Large intestine (tissue), 3 donors: ENCODE results near the gene SERPINI1. TPM values are rescaled to one million over a fixed set of nuclear protein-coding genes. Genes with fewer than 3 reads are reported as not detected.

Experiments
- DNase-seq, 2 donors: peaks; one replicate each; pipeline versions ENCODE4 v3.0.0 to v3.0.0-alpha.2; 2013
- H3K27ac ChIP-seq: one replicate; pipeline ENCODE4 v1.5.1; 2013; ENCODE audit warnings: low read length
- H3K27me3 ChIP-seq: 2 replicates; pipeline ENCODE4 v1.6.1; 2013; ENCODE audit warnings: low read length; ENCODE audit not compliant: control insufficient read depth, insufficient read depth
- H3K36me3 ChIP-seq: 2 replicates; pipeline ENCODE4 v1.6.1; 2013; ENCODE audit warnings: low read length; ENCODE audit not compliant: control insufficient read depth, insufficient read depth
- H3K4me1 ChIP-seq: one replicate; pipeline ENCODE4 v1.6.1; 2013; ENCODE audit warnings: low read length; ENCODE audit not compliant: control insufficient read depth, insufficient read depth
- H3K4me3 ChIP-seq: one replicate; pipeline ENCODE4 v1.5.1; 2013; ENCODE audit warnings: low read length
- H3K9me3 ChIP-seq: one replicate; pipeline ENCODE4 v1.6.1; 2013; ENCODE audit warnings: mild to moderate bottlenecking, low read depth, low read length, moderate library complexity; ENCODE audit not compliant: control insufficient read depth
- WGBS: methylation state at CpG from one replicate; pipeline ENCODE4 v1.1.5; 2013; ENCODE audit warnings: low lambda C conversion rate; ENCODE audit not compliant: insufficient coverage; 5-methylcytosine and 5-hydroxymethylcytosine counted together
- polyA plus RNA-seq: library from polyadenylated mRNA; unstranded; fragments of 120-200 nt; gene quantifications from one replicate; pipeline ENCODE4 v1.2.1, GENCODE V29; 2013

Gene SERPINI1
- polyA plus RNA-seq, 1 donor, result 4.7 TPM

- Histone ChIP-seq H3K4me1 (no peaks in the 10 kb centered on the region), H3K4me3 (no peak overlapping the region), H3K27ac (no peak overlapping the region), H3K9me3 (peaks cover 3% of the 10 kb centered on the region), H3K36me3 (no peaks in the 10 kb centered on the region), H3K27me3 (no peaks in the 10 kb centered on the region)
- DNase-seq, result no peak
- WGBS, result no CpG with 5 or more reads among the region's 1 CpG
Observed at GRCh38 chr3:167859610-167860009, 124.1 kb downstream of the SERPINI1 start.

GRCh38 chr3:167861649-167862048 lies 126.1 kb downstream of the SERPINI1 start:
- WGBS, result no CpG with 5 or more reads among the region's 3 CpGs

GRCh38 chr3:167862104-167862730 lies 126.7 kb downstream of the SERPINI1 start:
- Histone ChIP-seq H3K4me1 (no peaks in the 10 kb centered on the region), H3K36me3 (no peaks in the 10 kb centered on the region), H3K27me3 (no peaks in the 10 kb centered on the region), H3K9me3 (peaks cover 3% of the 10 kb centered on the region), H3K4me3 (no peak overlapping the region), H3K27ac (no peak overlapping the region)
- DNase-seq, result no peak
- 85% methylated on average over 2 of the region's 6 CpGs for WGBS

More at GRCh38 chr3:167861649-167862048, 126.1 kb downstream of the SERPINI1 start:
- no peaks in the 10 kb centered on the region for H3K27me3 ChIP-seq
- no peak overlapping the region for H3K4me3 ChIP-seq
- H3K27ac ChIP-seq, result no peak overlapping the region
- no peaks in the 10 kb centered on the region for H3K36me3 ChIP-seq
- H3K4me1 ChIP-seq, result no peaks in the 10 kb centered on the region
- peaks cover 3% of the 10 kb centered on the region for H3K9me3 ChIP-seq
- DNase-seq, result no peak

GRCh38 chr3:167863811-167864551 lies 128.5 kb downstream of the SERPINI1 start:
- no peak for DNase-seq
- H3K4me1 ChIP-seq, result no peaks in the 10 kb centered on the region
- no peaks in the 10 kb centered on the region for H3K36me3 ChIP-seq
- no peak overlapping the region for H3K27ac ChIP-seq
- H3K9me3 ChIP-seq, result peaks cover 3% of the 10 kb centered on the region
- no peak overlapping the region for H3K4me3 ChIP-seq
- no CpG with 5 or more reads among the region's 9 CpGs for WGBS
- no peaks in the 10 kb centered on the region for H3K27me3 ChIP-seq

- no peak overlapping the region for H3K4me3 ChIP-seq
- H3K27ac ChIP-seq, result no peak overlapping the region
- peaks cover 3% of the 10 kb centered on the region for H3K9me3 ChIP-seq
- H3K4me1 ChIP-seq, result no peaks in the 10 kb centered on the region
- H3K27me3 ChIP-seq, result no peaks in the 10 kb centered on the region
- no peak for DNase-seq
- WGBS, result 100% methylated on average over 1 of the region's 1 CpG
- H3K36me3 ChIP-seq, result no peaks in the 10 kb centered on the region
Observed at GRCh38 chr3:167864552-167864874, 129.0 kb downstream of the SERPINI1 start.

- Histone ChIP-seq H3K4me1 (no peaks in the 10 kb centered on the region), H3K4me3 (no peak overlapping the region), H3K27ac (no peak overlapping the region), H3K27me3 (no peaks in the 10 kb centered on the region), H3K9me3 (peaks cover 3% of the 10 kb centered on the region), H3K36me3 (no peaks in the 10 kb centered on the region)
- WGBS, result no CpG with 5 or more reads among the region's 1 CpG
- DNase-seq, result no peak
Observed at GRCh38 chr3:167866331-167866730, 130.8 kb downstream of the SERPINI1 start.

GRCh38 chr3:167867981-167868380 lies 132.5 kb downstream of the SERPINI1 start:
- WGBS, result 60% methylated on average over 1 of the region's 1 CpG
- no peaks in the 10 kb centered on the region for H3K27me3 ChIP-seq
- H3K4me3 ChIP-seq, result no peak overlapping the region
- no peak overlapping the region for H3K27ac ChIP-seq
- H3K9me3 ChIP-seq, result peaks cover under 1% of the 10 kb centered on the region
- H3K4me1 ChIP-seq, result no peaks in the 10 kb centered on the region
- H3K36me3 ChIP-seq, result no peaks in the 10 kb centered on the region
- DNase-seq, result no peak

- Histone ChIP-seq H3K4me3 (no peak overlapping the region), H3K27me3 (no peaks in the 10 kb centered on the region), H3K27ac (no peak overlapping the region), H3K4me1 (no peaks in the 10 kb centered on the region), H3K9me3 (no peaks in the 10 kb centered on the region), H3K36me3 (no peaks in the 10 kb centered on the region)
- WGBS, result 72% methylated on average over 4 of the region's 4 CpGs
- DNase-seq, result no peak
Observed at GRCh38 chr3:167870181-167870580, 134.7 kb downstream of the SERPINI1 start.

GRCh38 chr3:167870759-167871158 lies 135.2 kb downstream of the SERPINI1 start:
- H3K4me1 ChIP-seq, result no peaks in the 10 kb centered on the region
- no peak for DNase-seq
- no peaks in the 10 kb centered on the region for H3K27me3 ChIP-seq
- H3K9me3 ChIP-seq, result no peaks in the 10 kb centered on the region
- no peak overlapping the region for H3K4me3 ChIP-seq
- H3K36me3 ChIP-seq, result no peaks in the 10 kb centered on the region
- 92% methylated on average over 2 of the region's 4 CpGs for WGBS
- no peak overlapping the region for H3K27ac ChIP-seq

- no peaks in the 10 kb centered on the region for H3K36me3 ChIP-seq
- H3K27me3 ChIP-seq, result no peaks in the 10 kb centered on the region
- no peaks in the 10 kb centered on the region for H3K4me1 ChIP-seq
- no peak for DNase-seq
- no CpG with 5 or more reads among the region's 3 CpGs for WGBS
- H3K9me3 ChIP-seq, result no peaks in the 10 kb centered on the region
- no peak overlapping the region for H3K27ac ChIP-seq
- H3K4me3 ChIP-seq, result no peak overlapping the region
Observed at GRCh38 chr3:167872032-167872431, 136.5 kb downstream of the SERPINI1 start.

- Histone ChIP-seq H3K27ac (no peak overlapping the region), H3K27me3 (no peaks in the 10 kb centered on the region), H3K36me3 (no peaks in the 10 kb centered on the region), H3K9me3 (no peaks in the 10 kb centered on the region), H3K4me1 (no peaks in the 10 kb centered on the region), H3K4me3 (no peak overlapping the region)
- DNase-seq, result no peak
- WGBS, result no CpG with 5 or more reads among the region's 1 CpG
Observed at GRCh38 chr3:167872941-167873340, 137.4 kb downstream of the SERPINI1 start.
